ENCODE results near the gene CCDC144A. TPM values are rescaled to one million over a fixed set of nuclear protein-coding genes. Genes with fewer than 3 reads are reported as not detected.
"Not testable (repeated sequence)": the region's sequence is repeated elsewhere in the genome, so short reads cannot be mapped to it uniquely, and the experiment has no call there.

The CCDC144A gene
- total and polyA plus RNA-seq, 9 donors: 0.38 to 7.7 (median 2.2) TPM

DNA sequence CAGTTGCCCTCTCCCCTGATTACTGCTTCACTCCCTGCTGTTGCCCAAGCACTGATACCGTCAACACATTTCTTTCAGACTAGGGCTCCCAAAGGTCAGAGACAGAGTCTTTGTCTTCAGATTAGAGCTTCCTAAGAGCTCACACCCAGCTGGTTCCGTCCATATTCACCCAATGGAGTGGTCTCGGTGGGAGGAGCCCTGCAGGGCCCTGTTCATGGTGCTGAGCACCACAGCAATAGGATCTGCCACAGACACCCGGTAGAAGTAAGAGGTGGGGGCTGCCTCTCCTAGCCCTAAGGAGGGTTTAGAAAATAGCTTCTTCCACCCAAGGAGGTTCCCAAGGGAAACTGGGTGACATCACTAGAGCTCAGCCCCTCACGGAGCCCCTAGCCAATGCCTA is 128.3 kb downstream of the CCDC144A start:
- H3K9me3 ChIP-seq (replicated peaks; ENCODE audit: control insufficient read depth, low read depth, low read length): no peaks in the 10 kb centered on the region
- no peak overlapping the region for H3K4me3 ChIP-seq (ENCODE audit: low read length)
- no peak for DNase-seq
- H3K4me1 ChIP-seq (ENCODE audit: control insufficient read depth, insufficient read depth, low read length): peaks cover 29% of the 10 kb centered on the region
- no peak overlapping the region for H3K27ac ChIP-seq (ENCODE audit: low read length)
- peaks cover 7% of the 10 kb centered on the region for H3K27me3 ChIP-seq (ENCODE audit: control insufficient read depth, insufficient read depth, low read length)
- 81% methylated on average over 4 of the region's 5 CpGs for whole genome bisulfite sequencing (ENCODE audit: insufficient coverage)
- no peaks in the 10 kb centered on the region for H3K36me3 ChIP-seq (ENCODE audit: control insufficient read depth, insufficient read depth, low read length)

DNA sequence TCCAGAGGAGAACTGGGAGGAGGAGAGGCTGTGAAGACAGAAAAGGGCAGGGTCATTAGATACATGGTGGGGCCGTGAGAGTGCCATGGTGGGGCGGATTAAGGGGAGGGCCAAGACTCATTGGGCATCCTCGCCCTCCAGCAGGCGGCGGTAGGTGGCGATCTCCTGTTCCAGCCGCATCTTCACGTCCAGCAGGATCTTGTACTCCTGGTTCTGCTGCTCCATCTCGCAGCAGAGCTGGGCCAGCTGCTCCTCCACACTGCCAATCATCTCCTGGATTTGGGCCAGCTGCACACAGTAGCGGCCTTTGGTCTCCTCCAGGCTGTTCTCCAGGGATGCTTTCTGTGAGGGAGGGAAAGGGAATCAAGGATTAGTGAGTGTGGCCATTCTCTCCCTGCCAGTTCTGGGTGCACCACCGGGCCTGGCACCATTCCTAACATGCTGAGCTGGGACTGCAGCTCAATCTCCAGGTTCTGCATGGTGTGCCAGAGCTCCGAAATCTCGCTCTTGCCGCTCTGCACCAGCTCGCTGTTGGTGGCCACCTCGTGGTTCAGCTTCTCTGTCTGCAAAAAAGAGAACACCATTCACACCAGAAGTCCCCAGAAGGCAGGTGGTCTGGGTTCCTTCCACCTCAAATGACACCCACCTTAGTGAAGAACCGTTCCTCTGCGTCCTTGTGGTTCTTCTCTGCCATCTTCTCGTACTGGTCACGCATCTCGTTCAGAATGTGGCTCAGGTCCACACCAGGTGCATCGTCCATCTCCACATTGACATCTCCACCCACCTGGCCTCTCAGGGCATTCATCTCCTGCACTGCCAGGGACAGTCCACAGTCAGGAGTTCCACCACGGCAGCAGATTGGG is 129.0 kb downstream of the CCDC144A start:
- Histone ChIP-seq H3K27ac (ENCODE audit: low read length) (no peak overlapping the region), H3K4me3 (ENCODE audit: low read length) (no peak overlapping the region), H3K36me3 (ENCODE audit: control insufficient read depth, insufficient read depth, low read length) (no peaks in the 10 kb centered on the region), H3K4me1 (ENCODE audit: control insufficient read depth, insufficient read depth, low read length) (peaks cover 28% of the 10 kb centered on the region), H3K9me3 (replicated peaks; ENCODE audit: control insufficient read depth, low read depth, low read length) (no peaks in the 10 kb centered on the region), H3K27me3 (ENCODE audit: control insufficient read depth, insufficient read depth, low read length) (peaks cover 7% of the 10 kb centered on the region)
- WGBS (ENCODE audit: insufficient coverage): 76% methylated on average over 23 of the region's 23 CpGs
- DNase-seq: no peak

DNA sequence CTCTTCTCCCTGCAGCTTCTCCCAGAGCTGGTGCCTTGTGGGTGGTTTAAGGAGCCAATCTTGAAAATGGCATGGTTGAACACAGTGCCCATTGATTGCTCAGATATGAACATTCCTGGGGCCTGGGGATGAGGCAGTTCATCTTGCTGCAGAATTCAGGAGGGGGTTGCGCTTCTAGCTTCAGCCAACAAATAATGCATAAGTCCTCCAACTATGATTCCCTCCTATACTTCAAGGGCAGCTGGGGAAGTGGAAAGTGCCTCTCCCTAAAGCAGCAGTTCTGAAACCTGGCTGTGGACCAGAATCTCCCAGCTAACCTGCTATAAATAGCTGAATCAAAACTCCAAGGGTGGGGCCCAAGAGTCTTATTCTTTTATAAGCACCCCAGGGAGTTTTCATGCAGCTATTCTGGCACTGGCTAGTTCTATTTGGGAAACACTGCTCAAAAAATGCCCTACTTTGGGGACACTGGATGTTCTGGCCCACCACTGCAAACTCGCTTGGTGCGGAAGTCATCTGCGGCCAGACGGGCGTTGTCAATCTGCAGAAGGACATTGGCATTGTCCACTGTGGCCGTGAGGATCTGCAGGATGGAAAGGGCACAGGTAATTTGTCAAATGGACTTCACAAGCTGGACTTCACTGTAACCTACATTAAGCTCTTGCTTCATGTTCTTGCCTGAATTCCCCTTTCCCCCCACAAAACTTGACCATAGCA is 130.3 kb downstream of the CCDC144A start:
- Histone ChIP-seq H3K4me3 (ENCODE audit: low read length) (no peak overlapping the region), H3K4me1 (ENCODE audit: control insufficient read depth, insufficient read depth, low read length) (peaks cover 23% of the 10 kb centered on the region), H3K9me3 (replicated peaks; ENCODE audit: control insufficient read depth, low read depth, low read length) (no peaks in the 10 kb centered on the region), H3K27ac (ENCODE audit: low read length) (no peak overlapping the region), H3K36me3 (ENCODE audit: control insufficient read depth, insufficient read depth, low read length) (no peaks in the 10 kb centered on the region), H3K27me3 (ENCODE audit: control insufficient read depth, insufficient read depth, low read length) (peaks cover 6% of the 10 kb centered on the region)
- DNase-seq: peak; percentile 91
- 80% methylated on average over 5 of the region's 7 CpGs for WGBS (ENCODE audit: insufficient coverage)

GRCh38 chr17:16820979-16821543 is 131.0 kb downstream of the CCDC144A start:
- Histone ChIP-seq H3K27me3 (ENCODE audit: control insufficient read depth, insufficient read depth, low read length) (peaks cover 3% of the 10 kb centered on the region), H3K27ac (ENCODE audit: low read length) (no peak overlapping the region), H3K9me3 (replicated peaks; ENCODE audit: control insufficient read depth, low read depth, low read length) (no peaks in the 10 kb centered on the region), H3K4me3 (ENCODE audit: low read length) (no peak overlapping the region), H3K36me3 (ENCODE audit: control insufficient read depth, insufficient read depth, low read length) (no peaks in the 10 kb centered on the region), H3K4me1 (ENCODE audit: control insufficient read depth, insufficient read depth, low read length) (peaks cover 23% of the 10 kb centered on the region)
- no peak for DNase-seq
- 65% methylated on average over 2 of the region's 7 CpGs for WGBS (ENCODE audit: insufficient coverage)

- WGBS (ENCODE audit: insufficient coverage): 67% methylated on average over 3 of the region's 17 CpGs
- peaks cover 23% of the 10 kb centered on the region for H3K4me1 ChIP-seq (ENCODE audit: control insufficient read depth, insufficient read depth, low read length)
- H3K27ac ChIP-seq (ENCODE audit: low read length); H3K4me3 ChIP-seq (ENCODE audit: low read length); H3K36me3 ChIP-seq (ENCODE audit: control insufficient read depth, insufficient read depth, low read length); DNase-seq; H3K27me3 ChIP-seq (ENCODE audit: control insufficient read depth, insufficient read depth, low read length); H3K9me3 ChIP-seq (replicated peaks; ENCODE audit: control insufficient read depth, low read depth, low read length): not testable (repeated sequence)
Observed at GRCh38 chr17:16822133-16822532, 132.1 kb downstream of the CCDC144A start.

GRCh38 chr17:16823768-16824406 is 133.8 kb downstream of the CCDC144A start:
- no CpG with 5 or more reads among the region's 5 CpGs for WGBS (ENCODE audit: insufficient coverage)
- not testable (repeated sequence) for H3K36me3 ChIP-seq (ENCODE audit: control insufficient read depth, insufficient read depth, low read length); H3K27me3 ChIP-seq (ENCODE audit: control insufficient read depth, insufficient read depth, low read length); H3K27ac ChIP-seq (ENCODE audit: low read length); H3K4me3 ChIP-seq (ENCODE audit: low read length); DNase-seq; H3K9me3 ChIP-seq (replicated peaks; ENCODE audit: control insufficient read depth, low read depth, low read length)
- peaks cover 23% of the 10 kb centered on the region for H3K4me1 ChIP-seq (ENCODE audit: control insufficient read depth, insufficient read depth, low read length)

Other genes with a start within 250 kb of the CCDC144A start
- 7.5 TPM for gene LRRC75A, start 198.0 kb upstream of the CCDC144A start, total RNA-seq
- 10 to 100 TPM in 1 of 8 donors, 1 to 10 TPM in 7; 5.7 to 12.5 (median 7.7) TPM for gene LRRC75A, start 198.0 kb upstream of the CCDC144A start, polyA plus RNA-seq (ENCODE audit: insufficient read depth in 1 of 8, insufficient read length in 8 of 8, low replicate concordance in 1 of 8)
- gene ZNF287, start 121.0 kb upstream of the CCDC144A start, total RNA-seq: 6.9 TPM
- 1 to 10 TPM; 3.8 to 6.9 (median 5.1) TPM for gene ZNF287, start 121.0 kb upstream of the CCDC144A start, polyA plus RNA-seq (ENCODE audit: insufficient read depth in 1 of 8, insufficient read length in 8 of 8, low replicate concordance in 1 of 8)
- gene ZNF624, start 36.4 kb upstream of the CCDC144A start, total RNA-seq: 8.8 TPM
- 1 to 10 TPM; 4.2 to 7.5 (median 6.5) TPM for gene ZNF624, start 36.4 kb upstream of the CCDC144A start, polyA plus RNA-seq (ENCODE audit: insufficient read depth in 1 of 8, insufficient read length in 8 of 8, low replicate concordance in 1 of 8)

All from muscle of leg (tissue), 11 donors.